H1 (cell line): ENCODE data around the gene ESRRB. TPM values are rescaled to one million over a fixed set of nuclear protein-coding genes. Genes with fewer than 3 reads are reported as not detected.

Experiments
- CTCF ChIA-PET: fragments of 300-600 bp; sonication (Branson Sonifier 250); formaldehyde crosslinking; loops from one replicate; lab custom pipeline; 2021; ENCODE audit not compliant: partially characterized antibody; lab: Charles Lee
- POLR2A ChIA-PET: fragments of 300-600 bp; sonication (Branson Sonifier 250); formaldehyde crosslinking; loops from one replicate; lab custom pipeline; 2021; ENCODE audit warnings: inconsistent platforms; ENCODE audit not compliant: partially characterized antibody; lab: Charles Lee
- DNase-seq, 2 experiments: peaks; one replicate each; pipeline versions ENCODE4 v3.0.0 to v3.0.0-alpha.2; 2010 to 2022; ENCODE audit warnings: low spot score in 2 of 2, low read depth in 1 of 2, mixed read lengths in 1 of 2
- FAIRE-seq: peaks from 2 replicates; lab custom pipeline; 2011; peaks lifted over from hg19 to GRCh38; lab: Jason Lieb, UNC
- H2AFZ ChIP-seq: 2 replicates; pipeline ENCODE4 v1.8.1; 2012; ENCODE audit warnings: low read length, inconsistent platforms
- H2AK5ac ChIP-seq: 2 replicates; pipeline ENCODE4 v1.6.1; 2013; ENCODE audit warnings: low read depth, low read length
- H2BK120ac ChIP-seq: replicated peaks from 2 replicates; pipeline ENCODE3; 2013; ENCODE audit warnings: low read depth, low read length, inconsistent platforms
- H2BK12ac ChIP-seq: 2 replicates; pipeline ENCODE4 v1.6.1; 2013; ENCODE audit warnings: low read depth, low read length
- H2BK15ac ChIP-seq: 2 replicates; pipeline ENCODE4 v1.6.1; 2013; ENCODE audit warnings: low read length
- H2BK20ac ChIP-seq: 2 replicates; pipeline ENCODE4 v1.6.1; 2013; ENCODE audit warnings: low read length
- H2BK5ac ChIP-seq: 2 replicates; pipeline ENCODE4 v1.6.1; 2013; ENCODE audit warnings: low read depth, low read length
- H3K14ac ChIP-seq: 2 replicates; pipeline ENCODE4 v1.6.1; 2013; ENCODE audit warnings: inconsistent platforms; ENCODE audit not compliant: insufficient read length
- H3K18ac ChIP-seq: 2 replicates; pipeline ENCODE4 v1.6.1; 2013; ENCODE audit warnings: low read length; ENCODE audit errors: extremely low read depth
- H3K23ac ChIP-seq: 2 replicates; pipeline ENCODE4 v1.6.1; 2013; ENCODE audit warnings: inconsistent platforms; ENCODE audit not compliant: insufficient read length
- H3K23me2 ChIP-seq: 2 replicates; pipeline ENCODE4 v1.6.1; 2013; ENCODE audit warnings: low read depth, low read length
- H3K27ac ChIP-seq: 2 replicates; pipeline ENCODE4 v1.6.1; 2011; ENCODE audit warnings: low read depth, low read length, inconsistent platforms
- H3K27me3 ChIP-seq, 4 experiments: replicated peaks in 1 of 4; 1 replicate in 1 of 4; 2 replicates in 3 of 4; pipeline versions ENCODE4 v1.6.1 to v1.8.1; 2011 to 2013; ENCODE audit warnings: low read length in 3 of 4, mild to moderate bottlenecking in 3 of 4, inconsistent platforms in 2 of 4, mixed read lengths in 2 of 4, moderate library complexity in 1 of 4; ENCODE audit not compliant: control insufficient read depth in 3 of 4, insufficient read depth in 3 of 4; ENCODE audit errors: extremely low read depth in 1 of 4
- H3K36me3 ChIP-seq, 4 experiments: 2 replicates each; pipeline versions ENCODE4 v1.6.1 to v1.8.1; 2011 to 2013; ENCODE audit warnings: mild to moderate bottlenecking in 4 of 4, low read length in 3 of 4, moderate library complexity in 2 of 4, control low read depth in 1 of 4, inconsistent platforms in 1 of 4; ENCODE audit not compliant: insufficient read depth in 4 of 4, control insufficient read depth in 2 of 4
- H3K4ac ChIP-seq: replicated peaks from 2 replicates; pipeline ENCODE3; 2013; ENCODE audit warnings: low read length, low read depth, mixed read lengths, inconsistent platforms; ENCODE audit not compliant: insufficient read length
- H3K4me1 ChIP-seq, 4 experiments: replicated peaks in 1 of 4; 1 replicate in 1 of 4; 2 replicates in 3 of 4; pipeline versions ENCODE4 v1.6.1 to v1.8.1; 2011 to 2013; ENCODE audit warnings: low read length in 3 of 4, inconsistent platforms in 2 of 4, mixed read lengths in 1 of 4; ENCODE audit not compliant: insufficient read depth in 4 of 4, control insufficient read depth in 3 of 4
- H3K4me2 ChIP-seq, 2 experiments: 2 replicates each; pipeline versions ENCODE4 v1.6.1 to v1.8.1; 2011 to 2013; ENCODE audit warnings: low read depth in 2 of 2, low read length in 2 of 2, control low read depth in 1 of 2, inconsistent platforms in 1 of 2, mild to moderate bottlenecking in 1 of 2; ENCODE audit not compliant: insufficient read depth in 1 of 2
- H3K4me3 ChIP-seq, 4 experiments: fragments of 200-600, 300-600 bp in 1 of 4; sonication (generic), shearing (Covaris generic), sonication (Bioruptor Twin) in 1 of 4; 2 replicates each; pipeline versions ENCODE4 v1.5.1 to v1.8.1; 2011 to 2016; ENCODE audit warnings: low read length in 4 of 4, low read depth in 3 of 4, control low read depth in 2 of 4, inconsistent platforms in 2 of 4, mild to moderate bottlenecking in 2 of 4, mixed read lengths in 1 of 4, moderate library complexity in 1 of 4; ENCODE audit not compliant: insufficient read depth in 2 of 4; ENCODE audit errors: extremely low read depth in 1 of 4
- H3K56ac ChIP-seq: replicated peaks from 2 replicates; pipeline ENCODE3; 2013; ENCODE audit warnings: low read depth, mild to moderate bottlenecking, mixed read lengths, low read length, inconsistent platforms; ENCODE audit not compliant: insufficient read length
- H3K79me1 ChIP-seq: 2 replicates; pipeline ENCODE4 v1.6.1; 2013; ENCODE audit warnings: low read depth, low read length, control low read depth
- H3K79me2 ChIP-seq, 2 experiments: 2 replicates each; pipeline versions ENCODE4 v1.6.1 to v1.8.1; 2012 to 2013; ENCODE audit warnings: low read length in 2 of 2, mild to moderate bottlenecking in 2 of 2, inconsistent platforms in 1 of 2; ENCODE audit not compliant: insufficient read depth in 2 of 2, control insufficient read depth in 1 of 2
- H3K9ac ChIP-seq, 4 experiments: replicated peaks in 1 of 4; 1 replicate in 1 of 4; 2 replicates in 3 of 4; pipeline versions ENCODE4 v1.6.1 to v1.8.1; 2011 to 2013; ENCODE audit warnings: low read depth in 3 of 4, low read length in 3 of 4, control low read depth in 2 of 4, mild to moderate bottlenecking in 2 of 4, moderate library complexity in 2 of 4, inconsistent platforms in 1 of 4; ENCODE audit errors: extremely low read depth in 1 of 4
- H3K9me3 ChIP-seq, 2 experiments: 2 replicates each; pipeline versions ENCODE4 v1.6.1 to v1.8.1; 2012 to 2013; ENCODE audit warnings: mild to moderate bottlenecking in 2 of 2, moderate library complexity in 2 of 2, control low read depth in 1 of 2, inconsistent platforms in 1 of 2, low read depth in 1 of 2, low read length in 1 of 2, mixed read lengths in 1 of 2; ENCODE audit not compliant: insufficient read depth in 2 of 2
- H4K20me1 ChIP-seq, 2 experiments: replicated peaks in 1 of 2; 2 replicates each; pipeline versions ENCODE3 to v1.8.1; 2011 to 2013; ENCODE audit warnings: inconsistent platforms in 2 of 2, low read length in 2 of 2, mild to moderate bottlenecking in 1 of 2; ENCODE audit not compliant: insufficient read depth in 2 of 2, control insufficient read depth in 1 of 2
- H4K5ac ChIP-seq: 2 replicates; pipeline ENCODE4 v1.6.1; 2013; ENCODE audit warnings: low read length, low read depth, mixed read lengths, inconsistent platforms; ENCODE audit not compliant: insufficient read length
- H4K8ac ChIP-seq: 2 replicates; pipeline ENCODE4 v1.8.0; 2013; ENCODE audit warnings: mild to moderate bottlenecking, moderate library complexity, low read length, inconsistent platforms; ENCODE audit not compliant: insufficient read depth; ENCODE audit errors: extremely low read depth
- H4K91ac ChIP-seq: replicated peaks from 2 replicates; pipeline ENCODE3; 2013; ENCODE audit warnings: low read length, mixed read lengths, inconsistent platforms; ENCODE audit not compliant: insufficient read length
- CTBP2 ChIP-seq: IDR thresholded peaks from 2 replicates; pipeline ENCODE4 v1.7.0; 2011; ENCODE audit warnings: borderline replicate concordance, mild to moderate bottlenecking, moderate library complexity, mixed read lengths, low read length; ENCODE audit not compliant: insufficient read depth, insufficient read length
- MAFK ChIP-seq: IDR thresholded peaks from 2 replicates; pipeline ENCODE4 v1.6.1; 2012; ENCODE audit warnings: low read depth, mild to moderate bottlenecking, improper control_type of control experiment, low read length
- NANOG ChIP-seq: IDR thresholded peaks from 2 replicates; pipeline ENCODE4 v1.6.1; 2011; ENCODE audit warnings: low read length, low read depth, mild to moderate bottlenecking, inconsistent platforms; ENCODE audit not compliant: insufficient read depth, poor library complexity, severe bottlenecking
- RFX5 ChIP-seq: IDR thresholded peaks from 2 replicates; pipeline ENCODE4 v1.6.1; 2011; ENCODE audit warnings: low read depth, low read length, improper control_type of control experiment, borderline replicate concordance
- SIN3A ChIP-seq, 2 experiments: IDR thresholded peaks in 1 of 2; conservative IDR thresholded peaks in 1 of 2; 2 replicates each; pipeline ENCODE4 v1.6.1; 2011 to 2012; ENCODE audit warnings: low read length in 2 of 2, improper control_type of control experiment in 1 of 2, low read depth in 1 of 2, mild to moderate bottlenecking in 1 of 2
- SRF ChIP-seq: IDR thresholded peaks from 2 replicates; pipeline ENCODE4 v1.6.1; 2011; ENCODE audit warnings: mild to moderate bottlenecking, low read depth, low read length, moderate library complexity
- WGBS, 2 experiments: shearing (Covaris generic) in 1 of 2; methylation state at CpG; one replicate each; pipeline versions ENCODE4 v1.1.6 to v1.1.7; 2013 to 2015; ENCODE audit warnings: low lambda C conversion rate in 2 of 2, mixed read lengths in 2 of 2, inconsistent platforms in 1 of 2, low coverage in 1 of 2, missing lambda C conversion rate in 1 of 2; ENCODE audit not compliant: insufficient replicate concordance in 2 of 2, insufficient coverage in 1 of 2, insufficient read length in 1 of 2; ENCODE audit errors: extremely low coverage in 1 of 2, missing lambda C conversion rate in 1 of 2; 5-methylcytosine and 5-hydroxymethylcytosine counted together
- polyA plus RNA-seq, 7 experiments: library from polyadenylated mRNA; depleted of rRNA in 3 of 7; stranded (reverse) in 5 of 7; unstranded in 2 of 7; fragments of >200 nt in 5 of 7; fragments of 200-250 nt in 2 of 7; gene quantifications; 1 replicate in 5 of 7; 2 replicates in 1 of 7; 4 replicates in 1 of 7; pipeline versions ENCODE4 v1.2.1 to v1.2.3, GENCODE V29; 2011 to 2013; ENCODE audit warnings: missing spikeins in 2 of 7, mixed read lengths in 2 of 7
- total RNA-seq: library from RNA; stranded (reverse); fragmentation: NEBNext Ultra II Directional; extraction: Animal tissue kit (Norgen Biotek cat#: 25700); gene quantifications from 2 replicates; pipeline ENCODE4 v1.2.1, GENCODE V29; 2021
- TF ChIP-seq, protein P1 (sequence below): IDR thresholded peaks from 2 replicates; pipeline ENCODE4 v1.6.1; 2012; ENCODE audit warnings: inconsistent platforms

Gene ESRRB
- total and polyA plus RNA-seq, 2 of the 8 experiments (the other 6 are each of a cell fraction or from before 2014, with no cell fraction given), result 0.29 to 0.45 TPM

DNA sequence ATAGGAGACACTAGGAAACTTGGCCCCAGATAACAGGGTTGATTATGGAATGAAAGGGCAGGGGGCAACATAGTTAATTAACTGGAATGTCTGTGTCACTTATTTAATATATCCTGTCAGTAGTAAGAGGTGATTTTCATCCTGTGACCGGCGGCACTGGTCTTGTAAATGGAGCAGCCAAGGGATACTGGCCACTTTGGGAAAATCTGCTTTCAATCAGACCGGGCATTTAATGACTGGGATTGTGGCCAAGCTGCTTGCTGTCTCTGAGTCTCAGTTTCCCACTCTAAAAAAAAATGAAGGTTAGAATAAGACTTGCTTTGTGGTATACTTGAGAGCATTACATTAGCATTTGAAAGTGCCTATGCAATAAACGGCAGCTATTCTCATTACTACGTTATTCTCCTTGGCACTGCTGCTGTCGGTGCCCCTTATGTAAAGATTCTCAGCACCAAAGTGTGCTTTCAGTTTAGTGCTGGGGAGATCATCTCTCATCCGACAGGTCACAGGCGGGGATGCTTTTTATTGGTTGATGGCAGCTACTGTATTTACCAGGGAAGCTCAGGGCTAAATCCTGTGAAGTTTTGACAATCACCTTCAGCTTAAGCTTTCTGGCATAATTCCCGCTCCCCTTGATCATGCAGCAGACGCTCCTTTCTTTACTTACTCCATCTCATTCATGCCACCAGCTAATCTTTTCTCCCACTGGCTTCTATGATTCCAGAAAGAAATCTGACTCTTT is 162.1 kb downstream of the ESRRB start:
- WGBS, 2 experiments, result 83% methylated on average over 10 of the region's 10 CpGs; no CpG with 5 or more reads in 1 of the 2 experiments
- Histone ChIP-seq H3K27ac (no peak overlapping the region), H2BK20ac (no peak overlapping the region), H3K4me2 (no peak overlapping the region), H2AFZ (no peak overlapping the region), H2BK5ac (no peak overlapping the region), H4K20me1 (no peaks in the 10 kb centered on the region), H4K8ac (no peak overlapping the region), H3K27me3 (no peaks in the 10 kb centered on the region), H3K56ac (no peak overlapping the region), H3K4me1 (peaks cover 2 to 12% (median 8%) of the 10 kb centered on the region in 4 experiments; a peak in 5 of 7 replicates), H3K9ac (no peak overlapping the region), H3K4me3 (no peak overlapping the region), H3K9me3 (no peaks in the 10 kb centered on the region; a peak in 1 of 4 replicates), H3K79me1 (no peaks in the 10 kb centered on the region), H2BK15ac (no peak overlapping the region), H2AK5ac (no peak overlapping the region), H3K36me3 (no peaks in the 10 kb centered on the region), H2BK12ac (no peak overlapping the region), H3K79me2 (no peaks in the 10 kb centered on the region), H3K23me2 (no peaks in the 10 kb centered on the region), H3K4ac (no peak overlapping the region), H3K18ac (no peak overlapping the region), H3K23ac (no peak overlapping the region), H3K14ac (no peak overlapping the region), H2BK120ac (no peak overlapping the region), H4K91ac (no peak overlapping the region), H4K5ac (no peak overlapping the region)
- ChIA-PET CTCF (interaction anchor here (0.9 to 2.1 kb wide), 4 partner anchors 8 to 57 kb away, joined by 3 to 6 read pairs (median 4); no protein-coding TSS in a partner anchor), POLR2A (no interaction called here)
- no peak for DNase-seq
- no peak for FAIRE-seq
- no peak for TF ChIP-seq MAFK
- TF ChIP-seq RFX5, result no peak
- TF ChIP-seq CTBP2, result no peak
- TF ChIP-seq, protein P1, sequence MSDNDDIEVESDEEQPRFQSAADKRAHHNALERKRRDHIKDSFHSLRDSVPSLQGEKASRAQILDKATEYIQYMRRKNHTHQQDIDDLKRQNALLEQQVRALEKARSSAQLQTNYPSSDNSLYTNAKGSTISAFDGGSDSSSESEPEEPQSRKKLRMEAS, result no peak
- no peak for TF ChIP-seq SIN3A (conservative IDR thresholded peaks at IDR 0.05 in 1 of 2, IDR thresholded peaks at IDR 0.05 in 1 of 2; ENCODE audit: low read depth in 1 of 2, low read length in 2 of 2)
- no peak for TF ChIP-seq SRF
- TF ChIP-seq NANOG, result no peak
